ENCODE data around the gene PPBP. TPM values are rescaled to one million over a fixed set of nuclear protein-coding genes. Genes with fewer than 3 reads are reported as not detected.
"Not testable (repeated sequence)": the region's sequence is repeated elsewhere in the genome, so short reads cannot be mapped to it uniquely, and the experiment has no call there.

Gene PPBP
- total RNA-seq, 4 donors from 2014 or later = 0.92 TPM; not detected in 3

DNA sequence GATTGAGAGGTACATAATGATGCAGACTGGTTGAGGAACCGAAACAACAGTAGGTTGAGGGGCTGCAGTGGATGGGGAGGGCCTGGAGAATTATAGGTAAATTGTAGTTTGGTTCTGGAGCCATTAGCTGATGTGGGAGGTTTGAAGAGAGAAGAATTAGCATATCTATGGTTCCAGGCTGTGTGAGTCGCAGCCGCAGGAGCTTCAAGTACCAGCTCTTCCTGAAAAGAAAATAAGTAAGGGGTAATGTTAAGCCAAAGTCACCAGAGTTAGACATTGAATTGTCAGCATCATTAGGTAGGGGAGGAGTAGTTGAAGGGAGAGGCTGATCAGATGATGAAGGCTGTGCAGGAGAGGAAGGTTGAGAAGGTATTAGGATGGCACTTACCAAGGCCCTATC lies 35.6 kb downstream of the PPBP start:
- intact Hi-C loops (cut with DNase I) = no loop called here
- Histone ChIP-seq H3K27ac (no peak overlapping the region), H3K27me3 (peaks cover 0 to 10% (median 0%) of the 10 kb centered on the region in 4 donors), H3K4me1 (no peaks in the 10 kb centered on the region), H3K4me3 (no peak overlapping the region), H3K9me3 (no peaks in the 10 kb centered on the region), H3K36me3 (no peaks in the 10 kb centered on the region)
- TF ChIP-seq POLR2A (IDR thresholded peaks at IDR 0.05) (no peak), CTCF (IDR thresholded peaks at IDR 0.05) (no peak)
- DNase-seq = no peak
- WGBS, 2 donors = 89% methylated on average over 3 of the region's 3 CpGs

DNA sequence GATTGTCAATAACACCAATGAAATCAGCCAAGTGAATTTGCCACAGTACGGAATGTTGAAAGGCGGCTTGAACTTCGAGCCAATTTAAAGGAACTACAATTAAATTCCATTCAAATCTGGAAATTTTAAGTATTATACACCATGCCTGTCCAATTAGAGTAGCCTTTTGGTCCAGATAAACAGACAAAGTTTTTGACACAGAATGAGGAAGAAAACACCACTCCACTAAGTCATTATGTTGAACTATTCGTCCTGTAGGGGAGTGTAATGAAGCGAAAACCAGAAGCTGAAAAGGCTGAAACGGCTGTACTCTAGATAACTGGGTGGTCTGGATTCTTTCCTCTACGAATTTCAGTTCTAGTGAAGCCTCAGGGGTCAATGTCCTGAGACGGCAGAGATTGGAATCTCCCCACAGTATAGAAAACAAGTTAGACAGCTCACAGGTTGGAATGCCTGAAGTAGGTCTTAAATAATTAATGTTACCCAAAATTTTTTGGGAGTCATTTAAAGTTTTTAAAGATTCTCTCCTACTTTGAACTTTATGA lies 37.5 kb downstream of the PPBP start:
- H3K27me3 ChIP-seq = peaks cover 0 to 20% (median 0%) of the 10 kb centered on the region in 4 donors
- H3K36me3 ChIP-seq; H3K4me1 ChIP-seq; H3K27ac ChIP-seq; DNase-seq; H3K9me3 ChIP-seq; intact Hi-C loops (cut with DNase I); H3K4me3 ChIP-seq: not testable (repeated sequence)
- WGBS, 2 donors = 53 to 69% methylated on average over 8 of the region's 8 CpGs

DNA sequence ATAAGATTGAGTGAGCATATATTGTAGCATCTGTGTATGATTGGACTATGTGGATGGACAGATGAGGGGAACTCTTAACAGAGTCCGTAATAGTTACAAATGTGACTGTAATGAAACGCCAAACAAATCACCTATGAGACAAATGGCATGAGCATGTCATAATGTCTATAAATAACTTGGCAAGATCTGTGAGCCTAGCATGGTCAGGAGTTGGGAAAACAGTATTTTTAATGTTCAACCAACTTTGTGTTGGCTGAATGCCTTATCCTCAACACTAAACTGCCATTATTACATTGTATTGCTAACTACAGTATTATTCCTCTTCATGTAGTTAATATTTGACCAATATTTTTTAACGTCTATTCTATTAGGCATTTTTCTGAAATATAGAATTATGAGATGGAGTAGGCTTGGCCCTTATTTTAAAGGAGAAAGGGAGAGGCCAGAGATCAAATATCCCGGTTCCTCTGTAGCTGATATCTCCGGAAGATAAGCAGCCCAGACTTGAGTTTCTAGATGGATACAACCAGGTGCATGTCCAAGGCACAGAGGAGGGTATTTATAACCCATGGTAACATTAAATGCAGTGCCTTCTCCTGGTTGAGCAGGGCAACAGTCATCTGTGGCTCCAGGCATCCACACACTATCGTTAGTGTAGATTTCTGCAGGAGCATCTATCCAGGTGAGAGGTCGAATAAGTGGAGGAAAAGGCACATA lies 38.8 kb downstream of the PPBP start:
- peaks cover 0 to 33% (median under 1%) of the 10 kb centered on the region in 4 donors for H3K27me3 ChIP-seq
- WGBS, 2 donors = 78 to 84% methylated on average over 7 of the region's 7 CpGs
- no peaks in the 10 kb centered on the region for H3K9me3 ChIP-seq
- no peaks in the 10 kb centered on the region for H3K36me3 ChIP-seq
- intact Hi-C loops (cut with DNase I) = no loop called here
- H3K4me1 ChIP-seq = peaks cover under 1 to 5% (median 4%) of the 10 kb centered on the region in 3 donors
- TF ChIP-seq CTCF (IDR thresholded peaks at IDR 0.05) (no peak), POLR2A (IDR thresholded peaks at IDR 0.05) (no peak)
- no peak overlapping the region for H3K27ac ChIP-seq
- H3K4me3 ChIP-seq = no peak overlapping the region
- no peak for DNase-seq

GRCh38 chr4:73948291-73948690 lies 39.7 kb downstream of the PPBP start:
- Histone ChIP-seq H3K27ac (no peak overlapping the region), H3K4me3 (no peak overlapping the region), H3K36me3 (no peaks in the 10 kb centered on the region), H3K27me3 (peaks cover 0 to 41% (median 3%) of the 10 kb centered on the region in 4 donors), H3K4me1 (peaks cover 3 to 10% (median 8%) of the 10 kb centered on the region in 3 donors), H3K9me3 (no peaks in the 10 kb centered on the region)
- 63 to 100% methylated on average over 1 of the region's 1 CpG for WGBS, 2 donors
- no peak for DNase-seq
- TF ChIP-seq POLR2A (IDR thresholded peaks at IDR 0.05) (no peak), CTCF (IDR thresholded peaks at IDR 0.05) (no peak)
- intact Hi-C loops (cut with DNase I) = no loop called here

- 64 to 69% methylated on average over 3 of the region's 3 CpGs for WGBS, 2 donors
- Histone ChIP-seq H3K9me3 (no peaks in the 10 kb centered on the region), H3K4me3 (no peak overlapping the region), H3K27ac (no peak overlapping the region), H3K36me3 (no peaks in the 10 kb centered on the region), H3K4me1 (peaks cover 3 to 10% (median 8%) of the 10 kb centered on the region in 3 donors), H3K27me3 (peaks cover 0 to 50% (median 3%) of the 10 kb centered on the region in 4 donors)
- TF ChIP-seq CTCF (IDR thresholded peaks at IDR 0.05) (no peak), POLR2A (IDR thresholded peaks at IDR 0.05) (no peak)
- intact Hi-C loops (cut with DNase I) = no loop called here
- no peak for DNase-seq
These were observed 40.6 kb downstream of the PPBP start for GRCh38 chr4:73947239-73947985.
